ENCODE measurements around the gene ACTL7B.

- TF ChIP-seq CTCF (IDR thresholded peaks at IDR 0.05) (no peak), POLR2AphosphoS5 (IDR thresholded peaks at IDR 0.05) (no peak), POLR2A (IDR thresholded peaks at IDR 0.05) (no peak)
Observed at GRCh38 chr9:108859459-108860114, 3.8 kb upstream of the ACTL7B start.

All from breast epithelium (tissue), 3 donors.